ENCODE data around the gene ABCA2.

Gene ABCA2

GRCh38 chr9:136958473-136958872 lies 69.6 kb downstream of the ABCA2 start:
- TF ChIP-seq GATA1 (IDR thresholded peaks at IDR 0.05; ENCODE audit: low read depth, low read length) (no peak), POLR2A (IDR thresholded peaks at IDR 0.05; ENCODE audit: low read length) (no peak)
- no peak for DNase-seq

- DNase-seq, result no peak
- TF ChIP-seq GATA1 (IDR thresholded peaks at IDR 0.05; ENCODE audit: low read depth, low read length) (no peak), POLR2A (IDR thresholded peaks at IDR 0.05; ENCODE audit: low read length) (no peak)
Measured at GRCh38 chr9:136957901-136958300, 70.1 kb downstream of the ABCA2 start.

- no peak for DNase-seq
- no peak for TF ChIP-seq POLR2A (IDR thresholded peaks at IDR 0.05; ENCODE audit: low read length)
- no peak for TF ChIP-seq GATA1 (IDR thresholded peaks at IDR 0.05; ENCODE audit: low read depth, low read length)
Measured at GRCh38 chr9:136957461-136957860, 70.6 kb downstream of the ABCA2 start.

All from erythroblast (primary cell).